ENCODE results near the gene KRTAP19-1.

- TF ChIP-seq CTCF (IDR thresholded peaks at IDR 0.05; ENCODE audit: control extremely low read depth in 1 of 3, insufficient read depth in 1 of 3, low read depth in 1 of 3, low read length in 3 of 3): no peak
- no peak for TF ChIP-seq GTF2F1 (IDR thresholded peaks at IDR 0.05; ENCODE audit: borderline replicate concordance, low read depth, low read length)
- TF ChIP-seq EZH2 (IDR thresholded peaks at IDR 0.05; ENCODE audit: low read depth, low read length, severe bottlenecking): no peak
- TF ChIP-seq TAF1 (IDR thresholded peaks at IDR 0.05; ENCODE audit: low read depth, low read length): no peak
- TF ChIP-seq MAFK (IDR thresholded peaks at IDR 0.05; ENCODE audit: low read depth, low read length): no peak
- TF ChIP-seq POLR2A (IDR thresholded peaks at IDR 0.05; ENCODE audit: control extremely low read depth in 1 of 2, low read depth in 2 of 2, low read length in 2 of 2): no peak
- no peak for TF ChIP-seq SIN3A (conservative IDR thresholded peaks at IDR 0.05 in 1 of 2, IDR thresholded peaks at IDR 0.05 in 1 of 2; ENCODE audit: low read depth in 1 of 2, low read length in 2 of 2)
- TF ChIP-seq ZNF274 (IDR thresholded peaks at IDR 0.05; ENCODE audit: borderline replicate concordance, extremely low read depth, low read length): no peak
- no peak for TF ChIP-seq EP300 (IDR thresholded peaks at IDR 0.05; ENCODE audit: borderline replicate concordance in 1 of 2, low read depth in 2 of 2, low read length in 2 of 2)
Measured at GRCh38 chr21:30448514-30448913, 31.7 kb downstream of the KRTAP19-1 start.
